GM06990 (cell line): ENCODE data around the gene LDLRAD4.

Experiments used
- DNase-seq: peaks from one replicate; pipeline ENCODE4 v3.0.0-alpha.2; 2011; ENCODE audit not compliant: insufficient read length; ENCODE audit errors: extremely low read depth
- H3K27me3 ChIP-seq: replicated peaks from 2 replicates; pipeline ENCODE4 v1.6.0; 2011; ENCODE audit warnings: low read length; ENCODE audit not compliant: control insufficient read depth, insufficient read depth
- H3K36me3 ChIP-seq: 2 replicates; pipeline ENCODE4 v1.5.1; 2011; ENCODE audit warnings: low read length; ENCODE audit not compliant: control insufficient read depth, insufficient read depth
- H3K4me3 ChIP-seq: replicated peaks from 2 replicates; pipeline ENCODE4 v1.5.1; 2011; ENCODE audit warnings: low read depth, mild to moderate bottlenecking, control low read depth, low read length
- CTCF ChIP-seq: IDR thresholded peaks from 2 replicates; pipeline ENCODE4 v1.5.1; 2011; ENCODE audit warnings: low read length, control low read depth, mild to moderate bottlenecking, inconsistent platforms; ENCODE audit not compliant: insufficient read depth, poor library complexity, severe bottlenecking

The LDLRAD4 gene

GRCh38 chr18:13403786-13404549 is 185.4 kb downstream of the LDLRAD4 start:
- H3K4me3 ChIP-seq: no peak overlapping the region
- no peak for TF ChIP-seq CTCF
- DNase-seq: no peak
- no peaks in the 10 kb centered on the region; the same call in 1 of the 2 replicates for H3K27me3 ChIP-seq
- H3K36me3 ChIP-seq: no peaks in the 10 kb centered on the region

GRCh38 chr18:13405305-13406038 is 186.9 kb downstream of the LDLRAD4 start:
- no peak for TF ChIP-seq CTCF
- H3K27me3 ChIP-seq: no peaks in the 10 kb centered on the region
- no peak for DNase-seq
- H3K36me3 ChIP-seq: no peaks in the 10 kb centered on the region
- no peak overlapping the region for H3K4me3 ChIP-seq

- no peak overlapping the region for H3K4me3 ChIP-seq
- TF ChIP-seq CTCF: no peak
- no peaks in the 10 kb centered on the region for H3K36me3 ChIP-seq
- no peaks in the 10 kb centered on the region for H3K27me3 ChIP-seq
- DNase-seq: no peak
Measured at GRCh38 chr18:13406049-13406615, 187.6 kb downstream of the LDLRAD4 start.

GRCh38 chr18:13406736-13407135 is 188.2 kb downstream of the LDLRAD4 start:
- TF ChIP-seq CTCF: no peak
- Histone ChIP-seq H3K4me3 (no peak overlapping the region), H3K36me3 (no peaks in the 10 kb centered on the region), H3K27me3 (no peaks in the 10 kb centered on the region)
- DNase-seq: no peak

- no peaks in the 10 kb centered on the region for H3K36me3 ChIP-seq
- DNase-seq: no peak
- no peak overlapping the region for H3K4me3 ChIP-seq
- no peaks in the 10 kb centered on the region for H3K27me3 ChIP-seq
- TF ChIP-seq CTCF: no peak
Measured at GRCh38 chr18:13407484-13407883, 188.9 kb downstream of the LDLRAD4 start.
